Stomach (tissue), 4 donors: ENCODE results near the gene NELL1.

ENCODE experiments used
- POLR2A ChIP-seq, 4 donors: fragments of 450-650 bp; IDR thresholded peaks; one replicate each; pipeline ENCODE4 v1.6.1; 2016; ENCODE audit warnings: antibody characterized with exemption in 4 of 4, control low read depth in 2 of 4, mild to moderate bottlenecking in 1 of 4, moderate library complexity in 1 of 4
- POLR2AphosphoS5 ChIP-seq, 3 donors: sonication (generic); formaldehyde crosslinking; IDR thresholded peaks; one replicate each; pipeline ENCODE4 v1.6.1; 2016; ENCODE audit warnings: antibody characterized with exemption in 3 of 3
- TF ChIP-seq, protein P1 (sequence below), 7 experiments: fragments of 450-650 bp in 4 of 7; fragments of 200-600 bp in 3 of 7; sonication (generic) in 3 of 7; IDR thresholded peaks; one replicate each; pipeline ENCODE4 v1.5.1; 2016 to 2019; ENCODE audit warnings: antibody characterized with exemption in 7 of 7, control low read depth in 2 of 7, mild to moderate bottlenecking in 1 of 7

DNA sequence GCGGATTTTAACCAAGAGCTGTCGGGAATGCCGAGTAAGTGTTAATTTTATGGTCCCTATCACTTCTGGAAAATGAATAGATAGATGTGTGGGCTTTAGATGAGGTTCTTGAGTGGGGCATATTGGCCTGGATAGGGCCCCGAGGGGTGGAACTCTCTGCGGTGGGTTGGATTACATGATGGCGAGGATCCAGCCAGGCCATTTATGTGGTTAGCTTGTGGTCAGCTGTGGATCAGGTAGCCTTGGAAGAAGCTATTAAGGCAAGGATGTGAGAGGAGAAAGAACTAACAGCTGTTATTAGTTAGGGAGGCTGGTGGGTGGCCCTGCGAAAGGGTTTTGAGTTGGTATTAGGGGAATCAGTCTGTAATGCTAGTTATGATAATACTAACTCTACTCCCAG lies 268.4 kb downstream of the NELL1 start:
- TF ChIP-seq, protein P1, sequence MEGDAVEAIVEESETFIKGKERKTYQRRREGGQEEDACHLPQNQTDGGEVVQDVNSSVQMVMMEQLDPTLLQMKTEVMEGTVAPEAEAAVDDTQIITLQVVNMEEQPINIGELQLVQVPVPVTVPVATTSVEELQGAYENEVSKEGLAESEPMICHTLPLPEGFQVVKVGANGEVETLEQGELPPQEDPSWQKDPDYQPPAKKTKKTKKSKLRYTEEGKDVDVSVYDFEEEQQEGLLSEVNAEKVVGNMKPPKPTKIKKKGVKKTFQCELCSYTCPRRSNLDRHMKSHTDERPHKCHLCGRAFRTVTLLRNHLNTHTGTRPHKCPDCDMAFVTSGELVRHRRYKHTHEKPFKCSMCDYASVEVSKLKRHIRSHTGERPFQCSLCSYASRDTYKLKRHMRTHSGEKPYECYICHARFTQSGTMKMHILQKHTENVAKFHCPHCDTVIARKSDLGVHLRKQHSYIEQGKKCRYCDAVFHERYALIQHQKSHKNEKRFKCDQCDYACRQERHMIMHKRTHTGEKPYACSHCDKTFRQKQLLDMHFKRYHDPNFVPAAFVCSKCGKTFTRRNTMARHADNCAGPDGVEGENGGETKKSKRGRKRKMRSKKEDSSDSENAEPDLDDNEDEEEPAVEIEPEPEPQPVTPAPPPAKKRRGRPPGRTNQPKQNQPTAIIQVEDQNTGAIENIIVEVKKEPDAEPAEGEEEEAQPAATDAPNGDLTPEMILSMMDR (IDR thresholded peaks at IDR 0.05) = no peak
- TF ChIP-seq POLR2A (IDR thresholded peaks at IDR 0.05) (no peak), POLR2AphosphoS5 (IDR thresholded peaks at IDR 0.05) (no peak)
